ENCODE results near the gene ZFR. TPM values are rescaled to one million over a fixed set of nuclear protein-coding genes. Genes with fewer than 3 reads are reported as not detected.

The ZFR gene
- total and polyA plus RNA-seq, 9 of the 15 experiments (the other 6 are each of a cell fraction or from before 2014, with no cell fraction given) = 35.5 to 108 (median 71.1) TPM

DNA sequence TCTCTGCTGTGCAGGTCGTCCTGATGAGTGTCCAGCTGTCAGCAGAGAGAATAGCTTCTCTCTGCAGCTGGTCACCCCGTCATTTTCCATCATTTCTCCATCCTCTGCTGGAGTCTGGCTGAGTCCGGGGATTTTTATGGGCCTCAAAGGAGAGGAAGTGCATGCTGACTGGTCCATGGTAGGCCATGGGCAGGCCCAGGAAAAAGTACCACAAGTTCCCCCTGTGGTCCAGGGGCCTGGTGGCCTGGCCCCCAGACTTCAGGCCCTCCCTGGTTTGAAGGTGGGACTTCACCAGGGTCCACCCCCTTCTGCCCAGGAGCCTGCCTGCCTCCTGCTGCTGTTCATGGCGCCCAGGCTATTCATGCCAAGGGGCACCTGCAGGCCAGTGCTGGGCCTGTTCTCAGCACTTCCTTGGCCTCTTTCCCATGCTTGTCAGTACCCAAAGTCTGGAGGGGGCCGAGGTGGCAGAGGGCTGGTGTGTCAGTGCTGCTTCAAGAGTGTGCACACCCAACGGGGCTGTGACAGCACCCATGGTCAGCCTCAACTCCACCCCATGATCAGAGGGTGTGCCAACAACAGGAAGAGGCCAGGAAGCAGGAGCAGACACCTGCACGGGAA lies 124.5 kb downstream of the ZFR start:
- WGBS (ENCODE audit: insufficient coverage, low coverage, missing lambda C conversion rate) = 23% methylated on average over 7 of the region's 7 CpGs
- Histone ChIP-seq H3K4me2 (ENCODE audit: insufficient read depth, low read length) (no peak overlapping the region), H2AFZ (ENCODE audit: low read depth, low read length) (no peak overlapping the region), H3K36me3 (ENCODE audit: control insufficient read depth, insufficient read depth, low read length) (no peaks in the 10 kb centered on the region), H3K27me3 (ENCODE audit: control insufficient read depth in 2 of 2, insufficient read depth in 2 of 2, low read length in 2 of 2) (no peaks in the 10 kb centered on the region), H4K20me1 (replicated peaks; ENCODE audit: control insufficient read depth, insufficient read depth, low read length) (no peaks in the 10 kb centered on the region), H3K27ac (ENCODE audit: extremely low read depth, low read depth, low read length) (no peak overlapping the region), H3K4me3 (no peak overlapping the region), H3K9me3 (replicated peaks; ENCODE audit: control insufficient read depth, insufficient read depth, low read depth, low read length) (peaks cover 3% of the 10 kb centered on the region; the same call in 1 of the 2 replicates), H3K9ac (ENCODE audit: insufficient read depth in 1 of 2, low read depth in 2 of 2, low read length in 2 of 2) (no peak overlapping the region), H3K9me1 (ENCODE audit: control insufficient read depth, insufficient read depth, low read length) (no peaks in the 10 kb centered on the region), H3K79me2 (ENCODE audit: control insufficient read depth, insufficient read depth, low read length) (no peaks in the 10 kb centered on the region), H3K4me1 (replicated peaks in 1 of 2; ENCODE audit: control insufficient read depth in 2 of 2, insufficient read depth in 2 of 2, low read length in 2 of 2) (peaks cover 3 to 23% of the 10 kb centered on the region in 2 experiments; a peak in 3 of 5 replicates)
- BruUV-seq (replicated peaks) = no TSS peak
- FAIRE-seq (no peak), DNase-seq (ENCODE audit: extremely low read depth in 1 of 4, low spot score in 3 of 4) (no peak), ATAC-seq (no peak)
- ChIA-PET POLR2A (no interaction called here), CTCF (ENCODE audit: low intra/inter-chr PET ratio) (no interaction called here)
- TF ChIP-seq PBX2 (CRISPR knock-in tag; IDR thresholded peaks at IDR 0.05; ENCODE audit: low read depth) = no peak
- TF ChIP-seq PBX2 (tag; conservative IDR thresholded peaks at IDR 0.05; ENCODE audit: low read depth) = no peak
- no peak for TF ChIP-seq ERF (CRISPR knock-in tag; IDR thresholded peaks at IDR 0.05)
- TF ChIP-seq TCF7 (IDR thresholded peaks at IDR 0.05; ENCODE audit: borderline replicate concordance) = no peak
- no peak for TF ChIP-seq TAF9B (IDR thresholded peaks at IDR 0.05; ENCODE audit: partially characterized antibody)
- TF ChIP-seq ZNF57 (CRISPR knock-in tag; IDR thresholded peaks at IDR 0.05) = no peak
- TF ChIP-seq ZBTB8A (IDR thresholded peaks at IDR 0.05; ENCODE audit: partially characterized antibody) = no peak
- TF ChIP-seq ZFP1 (CRISPR knock-in tag; IDR thresholded peaks at IDR 0.05) = no peak
- no peak for TF ChIP-seq JUNB (CRISPR knock-in tag; conservative IDR thresholded peaks at IDR 0.05)
- no peak for TF ChIP-seq NBN (IDR thresholded peaks at IDR 0.05; ENCODE audit: low read depth)
- no peak for TF ChIP-seq DPF2 (IDR thresholded peaks at IDR 0.05)
- intact Hi-C loops (cut with micrococcal nuclease) = loop anchor here (2.0 kb wide), 1 partner anchor 87 kb away; no protein-coding TSS in a partner anchor
- in situ Hi-C loops (cut with MboI) = no loop called here
